GM19023 (cell line): ENCODE results near the gene SNAI1.
"Not testable (repeated sequence)": the region's sequence is repeated elsewhere in the genome, so short reads cannot be mapped to it uniquely, and the experiment has no call there.

Experiments used
- ATAC-seq: cut with Tn5 transposase; IDR thresholded peaks from one replicate; pipeline ENCODE4 v1.9.1; 2021; ENCODE audit warnings: mild to moderate bottlenecking, moderate library complexity; ENCODE audit not compliant: unreplicated experiment

SNAI1 gene

DNA sequence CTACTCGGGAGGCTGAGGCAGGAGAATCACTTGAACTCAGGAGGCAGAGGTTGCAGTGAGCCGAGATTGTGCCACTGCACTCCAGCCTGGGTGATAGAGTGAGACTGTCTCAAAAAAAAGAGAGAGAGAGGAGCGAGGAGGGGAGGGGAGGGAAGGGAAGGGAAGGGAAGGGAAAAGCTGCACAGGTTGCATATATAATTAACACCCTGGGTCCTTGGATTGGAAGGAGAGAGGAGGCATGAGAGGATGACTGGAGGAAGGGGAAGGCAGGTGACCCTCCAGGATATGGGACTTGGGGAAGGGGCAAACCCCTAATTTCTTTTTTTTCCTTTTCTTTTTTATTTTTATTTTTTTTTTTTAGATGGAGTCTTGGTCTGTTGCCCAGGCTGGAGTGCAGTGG, 28.8 kb downstream of the SNAI1 start:
- not testable (repeated sequence) for ATAC-seq

DNA sequence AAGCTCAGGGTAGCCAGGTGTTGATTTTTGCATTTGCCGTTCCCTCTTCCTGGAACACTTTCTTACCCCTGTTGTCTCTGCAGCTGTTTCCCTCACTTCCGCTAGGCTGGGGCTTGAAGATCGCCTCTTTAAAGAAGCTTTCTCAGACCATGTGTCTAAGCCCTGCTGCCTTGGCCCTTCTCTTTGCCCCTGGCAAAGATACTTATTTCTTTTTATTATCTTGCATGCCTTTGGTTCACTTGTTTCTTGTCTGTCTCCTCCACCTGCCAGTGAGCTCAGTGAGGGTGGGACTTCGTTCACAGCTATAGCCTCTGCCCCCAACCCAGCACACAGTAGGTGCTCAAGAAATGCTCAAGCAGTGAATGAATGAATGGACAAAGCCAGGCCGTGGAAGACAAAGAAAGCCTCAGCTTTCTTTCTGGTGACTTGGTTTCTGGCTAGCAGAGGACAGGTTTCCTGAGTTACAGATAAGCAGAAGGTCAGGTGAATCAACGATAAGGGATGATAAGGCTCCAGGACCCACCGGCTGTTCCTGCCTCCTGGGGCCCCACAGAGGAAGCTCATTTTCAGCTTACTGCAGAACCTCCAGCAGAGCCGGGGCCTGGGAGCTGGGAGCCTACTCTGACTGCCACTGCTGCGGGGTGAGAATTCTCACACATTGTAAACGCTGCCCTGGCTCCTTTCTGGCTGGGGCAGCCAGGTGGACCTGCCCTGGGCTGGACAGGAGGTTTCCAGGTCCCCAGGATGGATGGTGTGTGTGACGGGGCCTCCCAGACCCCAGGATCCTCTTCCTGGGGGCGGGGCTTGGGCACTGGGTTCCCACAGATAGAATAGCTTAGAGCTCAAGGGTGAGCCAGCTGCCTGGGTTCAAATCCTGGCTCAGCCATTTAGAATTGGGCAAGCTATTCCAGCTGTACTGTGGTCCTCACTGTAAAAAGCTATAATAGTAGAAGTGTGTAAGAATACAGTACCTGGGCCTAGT, 29.8 kb downstream of the SNAI1 start:
- ATAC-seq: no peak

DNA sequence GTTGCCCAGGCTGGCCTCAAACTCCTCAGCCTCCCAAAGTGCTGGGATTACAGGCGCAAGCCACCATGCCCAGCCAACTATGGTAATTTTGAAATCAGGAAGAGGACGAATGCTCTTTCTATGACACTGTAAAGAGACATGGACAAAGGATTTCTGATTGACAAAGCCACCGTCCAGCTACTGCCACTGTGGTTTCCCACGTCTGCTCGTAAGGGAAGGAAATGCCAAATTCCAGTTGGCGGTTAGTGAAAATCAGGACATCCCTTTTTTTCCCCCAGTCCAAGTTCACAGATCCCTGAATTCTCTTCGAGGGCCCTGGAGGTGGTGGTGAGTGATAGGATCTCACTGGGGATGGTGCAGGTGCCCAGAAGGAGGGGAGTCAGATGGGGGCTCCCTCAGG, 31.2 kb downstream of the SNAI1 start:
- ATAC-seq: no peak

DNA sequence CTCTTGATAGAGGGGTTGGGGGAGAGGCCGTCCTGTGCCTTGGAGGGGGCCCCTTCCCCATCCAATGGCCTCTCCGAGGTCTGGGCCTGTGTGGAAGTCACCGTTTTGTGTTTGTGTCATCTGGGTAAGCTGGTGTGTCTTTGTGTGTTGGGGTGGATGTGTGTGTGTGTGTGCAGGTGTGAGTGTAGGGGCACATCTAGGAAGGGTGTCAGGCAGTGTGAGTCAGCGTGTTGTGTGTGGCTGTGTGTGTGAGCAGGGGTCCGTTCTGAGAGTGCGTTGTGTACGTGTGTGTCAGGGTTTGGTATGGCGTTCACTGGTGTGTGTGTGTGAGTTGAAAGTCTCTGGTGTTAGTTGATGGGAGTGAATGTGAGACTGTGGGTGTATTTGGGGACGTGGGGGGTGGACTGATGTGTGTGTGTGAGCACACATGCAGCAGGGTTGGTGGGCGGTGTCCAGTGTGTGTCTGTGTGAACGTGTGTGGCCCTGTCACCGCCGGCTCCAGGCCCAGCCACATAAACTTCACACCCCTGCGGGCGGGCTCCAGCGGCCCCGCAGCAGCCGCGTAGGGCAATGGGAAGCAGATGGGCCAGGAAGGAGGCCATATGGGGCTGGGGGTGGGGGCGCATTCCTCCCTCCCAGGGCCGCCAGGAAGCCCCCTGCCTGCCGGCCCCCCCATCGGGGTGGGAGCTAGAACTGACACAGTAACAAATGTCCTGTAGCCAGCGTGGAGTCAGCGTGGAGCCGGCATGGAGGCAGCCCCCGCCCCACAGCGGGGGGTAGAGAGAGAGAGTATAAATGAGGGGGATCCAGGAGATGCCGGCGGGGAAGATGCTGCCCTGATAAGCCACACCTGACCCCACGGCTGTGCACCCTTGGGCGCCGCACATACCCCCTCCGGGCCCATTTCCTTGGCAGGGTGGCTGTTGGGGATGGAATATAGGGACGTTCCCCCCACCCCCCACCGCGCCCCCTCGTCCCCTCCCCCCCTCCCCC, 32.1 kb downstream of the SNAI1 start:
- no peak for ATAC-seq

DNA sequence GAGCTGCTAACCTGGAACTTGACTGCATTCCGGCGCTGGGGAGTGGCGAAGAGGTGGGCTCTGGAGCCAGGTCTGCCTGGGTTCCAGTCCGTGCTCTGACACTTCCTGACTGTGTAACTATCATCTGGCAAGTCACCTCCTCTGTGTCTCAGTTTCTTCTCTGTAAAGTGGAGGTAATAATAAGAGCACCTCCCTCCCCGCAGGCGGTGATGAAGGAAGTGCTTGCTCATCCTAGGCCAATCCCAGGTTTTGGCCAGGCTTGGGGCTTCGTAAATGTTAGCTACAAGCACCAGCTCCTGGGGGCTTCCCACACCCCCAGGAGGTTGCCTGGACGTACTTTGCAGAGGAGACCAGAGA, 32.8 kb downstream of the SNAI1 start:
- no peak for ATAC-seq

DNA sequence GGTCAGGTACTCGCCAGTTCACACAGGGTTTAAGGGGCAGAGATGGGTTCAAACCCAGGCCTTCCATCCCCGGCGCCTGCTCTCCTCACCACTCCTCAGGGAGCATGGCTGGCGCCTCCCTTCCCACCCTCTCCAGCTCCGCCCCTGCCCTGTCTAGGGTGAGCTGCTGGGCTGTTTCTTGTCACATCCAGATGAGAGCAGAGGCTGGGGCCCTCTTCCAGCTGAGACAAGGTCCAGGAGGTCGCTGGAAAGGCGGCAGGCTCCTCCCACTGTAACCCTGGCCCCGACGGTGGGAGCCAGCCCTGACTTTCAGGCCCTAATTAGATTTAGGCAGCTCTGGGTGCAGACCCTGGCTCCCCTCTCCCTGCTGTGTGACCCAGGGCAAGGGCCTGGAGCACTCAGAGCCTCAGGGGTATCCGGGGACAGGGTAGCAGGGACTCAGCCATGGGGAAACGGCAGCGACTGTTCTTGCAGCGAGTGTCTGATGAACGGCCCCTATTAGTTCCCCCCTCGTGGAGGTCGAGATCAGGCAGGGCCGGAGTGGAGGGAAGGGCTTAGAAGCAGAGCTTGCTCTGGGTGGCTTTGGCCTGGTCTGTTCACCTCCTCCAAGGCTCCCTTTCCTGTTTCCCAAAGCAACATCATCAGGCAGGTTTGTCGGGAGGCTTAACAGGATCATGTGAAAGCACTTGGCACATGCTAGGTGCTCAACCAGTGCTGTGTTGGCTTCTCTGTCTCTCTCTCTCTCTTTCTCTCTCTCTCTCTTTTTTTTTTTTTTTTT, 33.4 kb downstream of the SNAI1 start:
- no peak for ATAC-seq

DNA sequence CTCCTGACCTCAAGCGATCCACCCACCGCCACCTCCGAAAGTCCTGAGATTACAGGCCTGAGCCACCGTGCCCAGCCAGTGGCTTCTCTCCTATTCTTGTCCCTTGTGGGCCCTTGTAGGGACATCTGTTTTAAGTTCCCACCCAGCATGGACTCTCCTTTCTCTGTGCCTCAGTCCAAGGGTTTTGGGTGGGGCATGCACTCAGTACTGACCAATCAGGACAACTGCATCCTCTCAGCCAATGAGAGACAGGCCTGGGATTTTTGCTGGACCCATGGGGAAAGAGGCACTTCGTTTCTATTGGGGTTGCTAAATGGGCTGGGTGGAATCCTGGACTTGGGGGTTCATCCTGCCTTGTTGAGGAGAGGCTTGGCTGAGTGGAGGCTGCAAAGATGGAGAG, 34.4 kb downstream of the SNAI1 start:
- ATAC-seq: no peak

DNA sequence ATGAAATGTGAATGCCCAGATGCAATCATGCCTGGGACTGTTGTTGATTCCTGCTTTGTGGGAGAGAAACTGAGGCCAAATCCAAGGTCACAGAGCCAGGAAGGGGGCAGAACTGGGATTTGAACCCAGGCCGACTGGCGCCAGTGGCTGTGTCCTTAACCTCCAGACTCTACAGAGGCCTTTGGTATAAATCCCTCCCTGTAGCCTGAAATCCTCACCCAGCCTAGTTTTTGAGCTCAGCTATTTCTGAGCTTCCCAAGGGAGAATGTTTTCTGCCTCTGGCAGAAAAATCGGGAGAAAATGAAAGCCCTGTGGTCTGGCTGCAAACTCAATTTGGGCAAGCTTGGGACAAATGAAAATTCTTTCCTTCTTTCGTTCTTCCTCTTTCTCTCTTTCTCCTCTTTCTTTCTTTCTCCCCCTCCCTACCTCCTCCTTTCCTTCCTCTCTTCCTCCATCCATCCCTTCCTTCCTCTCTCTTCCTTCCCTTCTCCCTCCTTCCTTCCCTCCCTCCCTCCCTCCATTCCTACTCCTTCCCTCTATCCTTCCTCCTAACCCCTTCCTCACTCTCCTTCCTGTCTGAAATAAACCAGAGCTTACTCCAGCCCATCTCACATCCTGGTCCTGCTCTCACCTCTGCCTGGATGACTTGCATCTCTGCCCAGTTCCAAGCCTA, 34.9 kb downstream of the SNAI1 start:
- no peak for ATAC-seq

DNA sequence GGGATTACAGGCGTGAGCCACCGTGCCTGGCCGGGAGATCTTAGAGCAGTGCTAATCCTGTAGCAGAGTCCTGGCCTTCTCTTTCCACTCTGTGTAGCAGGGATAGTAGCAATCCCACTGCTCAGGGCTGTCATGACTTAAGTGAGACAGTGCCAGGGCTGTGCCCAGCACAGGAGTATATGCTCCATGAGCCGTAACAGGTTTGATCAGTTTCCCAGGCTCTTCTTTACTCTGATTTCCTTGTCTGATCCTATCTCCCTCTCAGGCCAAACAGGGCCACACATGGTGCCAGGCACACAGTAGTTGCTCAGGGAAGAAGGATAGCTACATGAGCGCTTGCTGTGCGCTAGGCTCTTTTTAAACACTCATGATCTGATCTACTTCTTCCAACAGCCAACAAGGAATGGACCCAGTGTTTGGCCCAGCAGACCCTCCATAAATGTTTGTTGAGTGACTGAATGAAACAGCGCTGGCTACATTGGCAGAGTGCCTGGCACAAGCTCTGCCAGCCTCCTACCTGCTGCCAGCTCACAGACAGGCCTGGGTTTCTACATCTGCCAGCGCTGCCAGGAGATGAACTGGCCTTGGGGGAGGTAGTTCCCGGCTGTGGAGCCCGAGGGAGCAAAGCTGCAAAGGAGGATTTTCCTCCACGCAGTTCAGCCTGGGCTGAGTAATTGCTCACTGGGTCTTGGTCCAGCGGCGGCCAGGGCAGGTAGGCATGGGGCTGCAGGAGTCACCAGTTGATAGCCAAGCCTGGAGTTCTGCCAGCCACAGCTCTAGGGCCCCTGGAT, 36.9 kb downstream of the SNAI1 start:
- no peak for ATAC-seq

DNA sequence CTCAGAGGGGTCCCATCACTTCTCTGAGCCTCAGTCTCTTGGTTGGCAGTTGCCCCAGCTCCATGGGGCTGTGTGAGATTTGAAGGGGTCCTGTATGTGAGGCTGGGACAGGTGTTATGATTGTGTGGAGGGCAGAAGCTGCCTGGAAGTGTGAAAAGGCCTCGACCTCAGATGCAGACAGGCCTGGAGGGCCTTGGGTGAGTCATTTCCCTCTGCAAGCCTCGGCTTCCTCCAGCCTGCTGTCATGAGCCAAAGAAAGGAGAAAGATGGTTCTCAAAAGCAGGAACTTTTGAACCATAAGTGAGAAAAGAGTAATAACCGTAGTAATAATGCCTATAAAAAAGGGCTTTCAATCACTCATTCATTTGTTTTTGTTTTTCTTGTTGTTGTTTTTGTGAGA, 37.5 kb downstream of the SNAI1 start:
- no peak for ATAC-seq

DNA sequence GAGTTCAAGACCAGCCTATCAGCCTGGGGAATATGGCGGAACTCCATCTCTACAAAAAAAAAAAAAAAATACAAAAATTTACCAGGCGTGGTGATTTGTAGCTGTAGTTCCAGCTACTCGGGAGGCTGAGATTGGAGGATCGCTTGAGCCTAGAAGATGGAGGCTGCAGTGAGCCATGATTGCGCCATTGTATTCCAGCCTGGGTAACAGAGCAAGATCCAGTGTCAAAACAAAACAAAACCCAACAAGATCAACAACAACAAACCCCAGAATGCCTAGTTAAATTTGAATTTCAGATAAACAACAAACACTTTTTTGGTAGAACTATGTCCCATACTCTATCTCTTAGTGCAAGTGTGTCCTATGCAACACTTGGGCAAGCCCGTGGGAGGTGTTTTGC, 39.9 kb downstream of the SNAI1 start:
- ATAC-seq: no peak

DNA sequence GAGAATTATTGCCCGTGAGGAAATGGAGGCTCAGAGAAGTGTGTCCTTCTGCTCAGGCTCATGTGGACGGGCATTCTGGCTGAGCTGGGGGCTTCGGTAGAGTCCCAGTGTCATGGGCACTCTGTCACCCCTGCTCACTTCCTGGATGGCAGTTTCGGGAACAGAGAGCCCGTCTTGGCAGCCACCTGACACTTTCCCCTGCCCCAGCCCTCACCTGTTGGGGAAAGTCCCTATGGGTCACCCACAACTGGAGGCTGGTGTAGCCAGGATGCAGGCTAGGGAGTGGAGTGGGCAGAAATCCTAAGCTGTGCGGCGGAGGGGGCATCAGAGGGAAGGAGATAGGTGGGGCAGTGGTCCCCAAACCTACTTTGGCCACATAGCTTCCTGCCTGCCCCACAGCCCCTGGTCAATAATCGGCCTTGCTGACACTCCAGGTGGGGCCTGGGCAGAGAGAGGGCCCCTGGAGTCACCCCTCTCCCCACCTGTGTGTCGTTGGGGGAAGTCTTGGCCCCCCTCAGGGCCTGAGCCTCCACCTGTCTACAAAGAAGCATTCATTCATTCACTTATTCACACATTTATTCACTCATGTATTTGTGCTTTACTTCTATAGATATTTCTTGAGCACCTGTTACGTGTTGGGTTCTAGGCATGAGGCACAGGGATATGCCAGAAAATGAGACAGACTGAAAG, 40.5 kb downstream of the SNAI1 start:
- no peak for ATAC-seq

DNA sequence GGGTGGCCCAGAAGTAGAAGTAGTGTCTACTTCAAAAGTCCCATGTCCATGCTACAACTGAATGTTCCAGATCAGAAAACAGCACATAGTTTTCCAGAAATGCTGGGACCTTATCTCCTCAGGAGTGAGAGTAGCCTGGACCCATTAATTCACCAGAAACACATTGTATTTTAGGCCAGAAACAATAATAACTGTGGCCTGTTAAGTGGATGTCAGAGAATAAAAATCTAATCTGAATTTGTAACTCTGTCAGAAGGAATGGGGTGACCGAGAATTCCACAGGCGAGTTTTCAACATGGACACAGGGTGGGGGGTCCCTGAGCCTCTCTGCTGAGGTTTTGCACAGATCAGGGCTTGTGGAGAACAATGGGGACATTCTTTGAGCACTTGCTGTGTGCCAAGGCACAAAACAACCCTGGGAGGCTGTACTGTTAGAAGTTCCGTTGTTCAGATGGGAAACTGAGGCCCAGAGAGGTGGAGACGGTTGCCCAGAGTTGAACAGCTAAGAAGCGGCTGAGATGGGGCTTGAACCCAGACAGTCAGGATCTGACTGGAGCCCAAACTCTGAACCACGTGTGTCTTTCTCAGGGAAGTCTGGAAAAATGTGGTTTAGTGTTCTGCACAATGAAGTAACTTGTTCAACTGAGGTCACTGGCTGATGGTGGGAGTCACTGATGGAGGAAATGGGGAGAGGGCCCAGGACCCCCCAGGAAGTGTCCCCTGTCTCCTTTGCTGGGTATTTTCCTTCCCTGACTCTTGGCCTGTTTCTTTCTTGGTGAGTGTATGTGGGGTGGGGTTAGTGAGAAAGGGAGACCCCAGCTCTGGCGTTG, 44.2 kb downstream of the SNAI1 start:
- ATAC-seq: no peak

DNA sequence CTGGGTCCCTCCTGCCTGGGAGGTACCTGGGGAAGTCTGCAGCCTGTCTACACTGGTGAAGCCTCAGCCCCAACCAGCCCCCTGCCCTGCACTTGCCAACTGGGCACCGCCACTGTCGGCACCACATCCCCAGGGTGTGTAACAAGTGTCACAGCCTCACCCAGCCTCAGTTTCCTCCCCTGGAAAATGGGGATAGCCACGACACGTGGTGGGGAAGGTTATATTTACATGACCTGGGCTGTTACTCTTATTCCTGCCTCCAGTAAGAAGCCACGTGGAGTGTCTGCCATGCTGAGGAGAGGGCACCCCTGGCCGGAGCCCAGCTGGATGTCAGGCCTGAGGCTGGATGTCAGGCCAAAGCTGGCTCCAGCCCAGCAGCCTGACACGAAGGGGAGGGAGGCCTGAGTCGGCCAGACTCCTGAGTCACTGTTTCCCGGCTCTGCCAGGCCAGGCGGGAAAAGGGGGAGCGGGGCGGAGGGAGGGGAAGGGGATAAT, 44.9 kb downstream of the SNAI1 start:
- ATAC-seq: no peak

DNA sequence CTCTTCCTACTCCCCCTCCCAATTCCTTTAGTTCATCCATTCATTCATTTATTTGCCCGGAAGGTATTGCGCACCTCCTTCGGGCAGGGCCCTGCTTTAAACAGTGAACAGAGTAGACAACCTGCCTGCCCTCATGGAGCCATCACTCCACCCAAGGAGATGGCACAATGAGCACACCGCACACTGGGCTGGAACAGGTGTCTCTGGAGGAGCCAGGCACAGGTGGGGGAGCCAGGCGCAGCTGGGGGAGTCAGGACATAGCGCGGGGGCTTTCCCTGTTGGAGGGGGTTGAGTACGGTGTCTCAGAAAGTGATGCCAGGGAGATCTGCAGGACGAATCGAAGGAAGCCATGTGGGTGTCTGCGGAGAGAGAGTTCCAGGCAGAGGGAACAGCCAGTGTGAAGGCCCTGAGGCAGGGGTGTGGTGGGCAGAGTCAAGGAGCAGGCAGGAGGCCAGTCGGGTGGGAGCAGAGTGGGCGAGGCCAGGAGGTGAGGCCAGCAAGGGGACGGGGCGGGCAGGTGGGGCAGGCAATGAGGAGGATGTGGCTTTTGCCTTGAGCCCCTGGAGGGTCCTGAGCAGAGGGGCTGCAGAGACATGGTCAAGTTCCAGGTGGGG, 46.4 kb downstream of the SNAI1 start:
- ATAC-seq: no peak

DNA sequence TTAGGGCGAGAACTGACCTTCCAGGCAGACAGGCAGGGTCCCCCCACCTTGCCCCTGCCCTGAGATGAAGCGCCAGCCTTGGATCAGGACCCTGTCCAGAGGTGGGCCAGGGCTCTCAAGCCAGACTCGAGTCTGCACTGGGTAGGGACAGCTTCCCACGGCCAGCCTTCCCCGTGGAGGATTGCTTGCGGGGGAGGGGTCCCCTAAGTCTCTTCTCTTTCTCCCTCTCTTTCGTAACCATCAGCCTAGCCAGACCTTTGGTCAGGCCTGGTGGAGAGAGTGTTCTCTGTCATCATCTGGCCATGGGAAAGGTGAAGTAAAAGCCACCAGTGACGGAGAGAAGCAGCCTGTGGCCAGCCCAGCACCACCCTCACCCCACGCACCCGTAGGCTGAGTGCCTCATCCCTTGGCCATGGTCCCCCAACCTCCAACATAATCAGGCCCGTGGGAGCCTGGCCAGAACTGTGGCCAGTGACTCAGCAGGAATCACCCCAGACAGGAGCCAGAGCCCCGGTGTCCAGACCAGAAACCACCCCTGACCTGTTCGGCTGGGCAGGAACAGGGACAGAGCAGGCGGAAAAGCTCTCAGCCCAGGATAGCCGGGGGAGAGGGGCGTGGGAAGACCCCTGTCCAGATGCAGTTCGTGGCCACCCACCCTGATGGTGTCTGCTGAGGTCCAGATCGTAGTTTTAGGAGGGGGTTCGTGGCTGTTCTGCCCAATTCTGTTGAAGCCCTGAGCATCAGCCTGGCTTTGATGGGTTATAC, 47.1 kb downstream of the SNAI1 start:
- no peak for ATAC-seq
